NCI-H748 treated with DMSO at 0.1 percent for 48 hours (cell line): ENCODE measurements around the gene ZSCAN29.
"Not testable (repeated sequence)": the region's sequence is repeated elsewhere in the genome, so short reads cannot be mapped to it uniquely, and the experiment has no call there.

Experiments used
- DNase-seq: peaks from one replicate; lab custom pipeline; 2025; lab: John Stamatoyannopoulos, UW

The ZSCAN29 gene

GRCh38 chr15:43370975-43371974, at the start of gene ZSCAN29, which contains the start of gene TUBGCP4:
Gene ZSCAN29 (minus strand): TSS chr15:43371043. CDS start chr15:43369913, 1,130 bp downstream.
Gene TUBGCP4 (plus strand): TSS chr15:43371101. CDS start chr15:43371355, 254 bp downstream.
- DNase-seq = peak; percentile 26

- DNase-seq = no peak
These were observed 49.6 kb upstream of the ZSCAN29 start for GRCh38 chr15:43420435-43420834.

GRCh38 chr15:43414196-43414595, 43.4 kb upstream of the ZSCAN29 start:
- no peak for DNase-seq

DNA sequence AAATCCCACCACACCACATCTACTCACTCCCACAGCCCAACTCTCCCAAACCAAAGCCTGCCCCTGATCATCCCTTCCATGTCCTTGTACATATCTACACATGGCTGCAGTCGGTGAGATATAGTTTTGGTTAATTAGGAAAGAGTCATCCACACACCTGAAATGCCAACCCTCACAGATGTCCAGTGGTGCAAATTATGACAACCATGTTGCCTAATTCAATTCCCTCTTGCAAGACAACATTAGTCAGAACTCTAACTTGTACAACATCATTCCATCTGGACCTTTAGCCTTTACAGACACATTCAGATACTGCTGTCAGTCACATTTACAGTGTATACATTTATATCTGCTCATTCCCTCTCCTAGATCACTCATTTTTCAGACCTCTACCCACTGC, 41.3 kb upstream of the ZSCAN29 start:
- no peak for DNase-seq

GRCh38 chr15:43410572-43411214, 39.9 kb upstream of the ZSCAN29 start:
- no peak for DNase-seq

- DNase-seq = no peak
These were observed 37.9 kb upstream of the ZSCAN29 start for GRCh38 chr15:43408789-43409188.

DNA sequence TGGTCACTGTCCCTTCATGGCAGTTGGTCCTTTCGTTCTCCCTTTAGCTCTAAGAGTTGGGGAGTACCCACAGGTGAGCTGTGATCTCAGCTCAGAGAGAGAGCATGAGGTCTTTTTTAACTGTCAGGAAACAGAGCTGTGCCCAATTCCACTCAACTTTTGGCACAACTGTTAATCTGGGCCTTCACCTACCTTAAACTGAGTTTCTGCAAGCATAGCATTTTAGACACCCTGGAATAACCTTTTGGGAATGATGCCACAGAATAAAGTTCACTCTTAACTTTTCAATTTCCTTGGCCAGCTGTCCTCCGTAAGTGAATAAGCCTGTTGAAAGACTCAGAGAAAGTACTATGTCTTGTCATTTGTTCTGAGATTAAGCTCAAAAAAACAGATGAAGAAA, 36.0 kb upstream of the ZSCAN29 start:
- DNase-seq = no peak

DNA sequence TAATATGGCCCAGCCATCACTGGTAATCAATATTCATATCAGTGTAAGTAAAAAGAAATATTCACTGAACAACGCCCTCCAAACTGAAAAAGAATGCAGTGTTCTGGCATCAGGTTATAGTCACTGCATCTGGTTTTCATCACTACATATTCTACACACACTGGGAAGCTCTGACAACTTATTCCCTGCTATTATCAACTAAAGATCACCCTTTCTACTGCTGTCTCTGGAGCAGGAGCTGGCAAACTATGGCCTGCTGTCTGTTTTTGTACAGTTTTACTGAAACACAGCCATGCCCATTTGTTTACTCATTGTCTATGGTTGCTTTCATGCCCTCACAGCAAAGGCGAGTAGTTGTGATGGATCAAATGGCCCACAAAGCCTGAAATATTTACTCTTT, 35.3 kb upstream of the ZSCAN29 start:
- DNase-seq = no peak

GRCh38 chr15:43404130-43404529, 33.3 kb upstream of the ZSCAN29 start:
- no peak for DNase-seq

DNA sequence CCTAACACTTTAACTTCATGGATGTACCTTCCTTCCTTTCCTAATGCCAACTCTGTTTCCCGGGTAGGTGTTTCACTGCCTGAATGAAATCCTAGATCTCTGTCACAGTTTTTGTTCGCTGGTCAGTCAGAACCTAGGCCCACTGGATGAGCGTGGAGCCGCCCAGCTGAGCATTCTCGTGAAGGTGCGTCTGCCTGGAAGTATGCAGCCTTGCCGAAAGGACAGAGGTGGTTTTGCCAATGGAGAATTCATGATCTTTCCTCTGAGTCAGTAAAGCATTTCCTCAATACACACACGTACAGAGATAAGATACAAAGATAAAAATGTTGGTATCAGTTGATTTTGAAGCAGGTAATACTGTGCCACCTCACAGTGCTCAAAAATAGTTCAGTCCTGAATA, 32.8 kb upstream of the ZSCAN29 start:
- no peak for DNase-seq

DNA sequence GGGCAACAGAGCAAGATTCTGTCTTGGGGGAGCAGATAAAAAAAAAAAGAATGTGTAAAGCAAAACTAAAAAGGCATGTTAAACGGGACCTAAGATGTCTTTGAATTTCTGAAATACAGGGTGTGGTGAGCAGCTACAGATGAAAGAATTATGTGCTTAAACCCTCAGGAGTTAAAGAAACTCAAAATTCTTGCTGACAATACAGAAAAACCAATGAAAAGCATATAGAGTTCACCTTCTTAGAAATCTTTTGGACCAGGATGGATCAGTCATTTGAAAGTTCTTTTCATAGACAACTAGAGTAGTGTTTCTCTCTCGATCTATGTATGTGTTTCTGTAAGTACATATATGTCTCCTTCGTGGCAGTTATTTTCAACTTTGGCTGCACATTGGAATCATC, 31.4 kb upstream of the ZSCAN29 start:
- DNase-seq = no peak

- not testable (repeated sequence) for DNase-seq
These were observed 22.7 kb upstream of the ZSCAN29 start for GRCh38 chr15:43393592-43393991.

DNA sequence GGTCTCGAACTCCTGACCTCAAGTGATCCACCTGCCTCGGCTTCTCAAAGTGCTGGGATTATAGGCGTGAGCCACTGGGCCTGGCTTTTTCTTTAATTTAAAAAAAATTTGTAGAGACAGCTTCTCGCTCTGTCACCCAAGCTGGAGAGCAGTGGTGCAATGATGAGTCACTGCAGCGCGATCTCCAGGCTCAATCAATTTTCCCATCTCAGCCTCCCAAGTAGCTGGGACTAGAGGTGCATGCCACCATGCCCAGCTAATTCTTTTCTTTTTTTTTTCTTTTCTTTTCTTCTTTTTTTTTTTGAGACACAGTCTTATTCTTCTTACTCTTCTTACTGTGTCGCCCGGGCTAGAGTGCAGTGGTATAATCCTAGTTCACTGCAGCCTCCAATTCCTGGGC, 19.9 kb upstream of the ZSCAN29 start:
- DNase-seq = no peak

- no peak for DNase-seq
These were observed 12.2 kb upstream of the ZSCAN29 start for GRCh38 chr15:43383070-43383469.

GRCh38 chr15:43382310-43382709, 11.5 kb upstream of the ZSCAN29 start:
- DNase-seq = no peak

DNA sequence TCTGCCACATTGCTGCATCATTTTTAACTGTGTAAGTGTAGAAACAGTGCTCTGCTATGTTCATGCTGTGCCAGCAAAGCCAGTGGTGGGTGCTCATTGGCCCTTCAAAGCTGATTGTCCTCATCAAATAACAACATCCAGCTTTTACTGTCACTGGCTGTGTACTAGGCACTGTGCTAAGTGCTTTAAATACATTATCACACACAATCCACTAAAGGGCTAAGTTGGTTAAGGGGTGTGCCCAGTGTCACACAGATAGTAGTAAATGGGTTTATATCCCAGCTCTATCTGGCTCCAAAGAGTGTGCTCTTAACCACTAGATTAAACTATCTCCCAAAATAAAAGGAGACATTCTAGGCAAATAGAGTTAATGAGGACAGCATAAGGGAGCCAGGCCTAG, 7.8 kb upstream of the ZSCAN29 start:
- DNase-seq = no peak

GRCh38 chr15:43376017-43376705, 5.3 kb upstream of the ZSCAN29 start:
- DNase-seq = no peak

- no peak for DNase-seq
These were observed 401 bp downstream of the ZSCAN29 start for GRCh38 chr15:43370310-43370974.

- no peak for DNase-seq
These were observed 9.4 kb downstream of the ZSCAN29 start for GRCh38 chr15:43361313-43361903.

GRCh38 chr15:43360821-43361220, 10.0 kb downstream of the ZSCAN29 start:
- no peak for DNase-seq

DNA sequence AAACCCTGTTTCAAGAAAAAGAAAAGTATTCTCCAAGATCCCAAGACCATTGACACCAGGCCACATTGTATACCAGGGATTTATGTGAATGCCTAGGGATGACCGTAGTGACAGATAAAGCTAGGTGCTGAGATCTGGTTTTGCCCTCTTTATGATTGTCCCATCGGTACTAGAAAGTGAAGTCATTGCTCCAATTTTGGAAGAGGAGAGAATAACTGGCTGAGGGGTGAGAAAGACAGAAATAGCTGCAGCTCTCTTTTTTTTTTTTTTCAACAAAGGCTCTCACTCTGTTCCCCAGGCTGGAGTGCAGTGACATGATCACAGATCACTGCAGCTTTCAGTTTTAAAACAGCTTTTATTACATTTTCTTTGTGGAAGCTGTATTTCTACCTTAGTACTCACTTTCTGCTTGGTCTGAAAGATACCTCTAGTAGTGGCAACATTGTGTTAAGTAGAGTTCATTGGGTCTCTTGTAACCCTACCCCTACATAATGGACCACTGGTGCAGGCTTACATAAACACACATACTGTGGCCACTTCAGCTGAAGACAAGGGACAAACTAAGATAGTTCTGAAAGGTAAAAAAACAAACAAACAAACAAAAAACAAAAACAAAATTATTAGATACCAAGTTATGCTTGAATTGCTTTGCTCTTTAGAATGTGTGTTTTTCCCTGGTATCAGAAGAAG, 18.0 kb downstream of the ZSCAN29 start:
- no peak for DNase-seq
